PFSK-1 (cell line): Measurements from ENCODE around the gene C11orf58.

Source experiments
- FOXP2 ChIP-seq: optimal IDR thresholded peaks from 2 replicates; pipeline ENCODE3; 2011; ENCODE audit warnings: borderline replicate concordance, control low read depth, inconsistent platforms; ENCODE audit not compliant: insufficient read depth; ENCODE audit errors: extremely low read length, extremely low read depth
- POLR2AphosphoS5 ChIP-seq: IDR thresholded peaks from 2 replicates; pipeline ENCODE4 v1.6.1; 2012; ENCODE audit warnings: low read depth, mild to moderate bottlenecking, control low read depth, low read length, moderate library complexity
- SIN3A ChIP-seq: IDR thresholded peaks from 2 replicates; pipeline ENCODE4 v1.6.1; 2012; ENCODE audit warnings: mild to moderate bottlenecking, low read length, moderate library complexity, borderline replicate concordance; ENCODE audit not compliant: insufficient read depth
- TAF1 ChIP-seq: IDR thresholded peaks from 2 replicates; pipeline ENCODE4 v1.6.1; 2012; ENCODE audit warnings: low read length, control low read depth, borderline replicate concordance; ENCODE audit not compliant: insufficient read depth
- TF ChIP-seq, protein P1 (sequence below), 2 experiments: IDR thresholded peaks; 2 replicates each; pipeline versions ENCODE4 v1.6.1 to v1.8.0; 2011 to 2012; ENCODE audit warnings: low read depth in 2 of 2, low read length in 2 of 2, control low read depth in 1 of 2, inconsistent platforms in 1 of 2, mild to moderate bottlenecking in 1 of 2, moderate library complexity in 1 of 2; ENCODE audit not compliant: insufficient read depth in 1 of 2

DNA sequence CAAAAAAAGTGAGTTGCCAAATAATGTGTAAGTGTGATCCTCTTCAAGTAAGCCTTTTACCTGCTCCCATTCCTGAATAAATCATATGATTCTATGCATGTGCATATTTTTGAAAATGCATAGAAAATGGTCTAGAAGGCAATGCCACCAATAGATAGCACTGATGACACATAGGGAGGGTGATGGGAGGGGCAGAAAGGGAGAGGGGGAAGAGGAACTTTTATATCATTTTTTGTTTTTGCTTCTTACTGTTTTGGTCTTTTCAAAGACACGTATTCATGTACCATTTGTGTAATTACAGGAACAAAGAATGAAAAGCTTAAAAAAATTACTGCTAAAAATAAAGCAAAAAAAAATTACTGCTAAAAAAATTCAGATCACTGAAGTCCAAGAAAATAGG is 60.8 kb downstream of the C11orf58 start:
- TF ChIP-seq POLR2AphosphoS5 (no peak), SIN3A (no peak), FOXP2 (no peak), TAF1 (no peak)
- TF ChIP-seq, protein P1, sequence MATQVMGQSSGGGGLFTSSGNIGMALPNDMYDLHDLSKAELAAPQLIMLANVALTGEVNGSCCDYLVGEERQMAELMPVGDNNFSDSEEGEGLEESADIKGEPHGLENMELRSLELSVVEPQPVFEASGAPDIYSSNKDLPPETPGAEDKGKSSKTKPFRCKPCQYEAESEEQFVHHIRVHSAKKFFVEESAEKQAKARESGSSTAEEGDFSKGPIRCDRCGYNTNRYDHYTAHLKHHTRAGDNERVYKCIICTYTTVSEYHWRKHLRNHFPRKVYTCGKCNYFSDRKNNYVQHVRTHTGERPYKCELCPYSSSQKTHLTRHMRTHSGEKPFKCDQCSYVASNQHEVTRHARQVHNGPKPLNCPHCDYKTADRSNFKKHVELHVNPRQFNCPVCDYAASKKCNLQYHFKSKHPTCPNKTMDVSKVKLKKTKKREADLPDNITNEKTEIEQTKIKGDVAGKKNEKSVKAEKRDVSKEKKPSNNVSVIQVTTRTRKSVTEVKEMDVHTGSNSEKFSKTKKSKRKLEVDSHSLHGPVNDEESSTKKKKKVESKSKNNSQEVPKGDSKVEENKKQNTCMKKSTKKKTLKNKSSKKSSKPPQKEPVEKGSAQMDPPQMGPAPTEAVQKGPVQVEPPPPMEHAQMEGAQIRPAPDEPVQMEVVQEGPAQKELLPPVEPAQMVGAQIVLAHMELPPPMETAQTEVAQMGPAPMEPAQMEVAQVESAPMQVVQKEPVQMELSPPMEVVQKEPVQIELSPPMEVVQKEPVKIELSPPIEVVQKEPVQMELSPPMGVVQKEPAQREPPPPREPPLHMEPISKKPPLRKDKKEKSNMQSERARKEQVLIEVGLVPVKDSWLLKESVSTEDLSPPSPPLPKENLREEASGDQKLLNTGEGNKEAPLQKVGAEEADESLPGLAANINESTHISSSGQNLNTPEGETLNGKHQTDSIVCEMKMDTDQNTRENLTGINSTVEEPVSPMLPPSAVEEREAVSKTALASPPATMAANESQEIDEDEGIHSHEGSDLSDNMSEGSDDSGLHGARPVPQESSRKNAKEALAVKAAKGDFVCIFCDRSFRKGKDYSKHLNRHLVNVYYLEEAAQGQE (IDR thresholded peaks at IDR 0.05; ENCODE audit: insufficient read depth in 1 of 2, low read depth in 2 of 2, low read length in 2 of 2) = no peak
